HUES6 (cell line): ENCODE results near the gene PNMT.

ENCODE experiments used
- H3K27ac ChIP-seq: 2 replicates; pipeline ENCODE4 v1.7.0; 2013; ENCODE audit warnings: low read depth, mild to moderate bottlenecking, low read length, inconsistent platforms
- H3K27me3 ChIP-seq: 2 replicates; pipeline ENCODE4 v1.6.1; 2013; ENCODE audit warnings: low read length; ENCODE audit not compliant: control insufficient read depth, insufficient read depth
- H3K36me3 ChIP-seq: 2 replicates; pipeline ENCODE4 v1.6.1; 2013; ENCODE audit warnings: low read length; ENCODE audit not compliant: control insufficient read depth, insufficient read depth
- H3K4me1 ChIP-seq: 2 replicates; pipeline ENCODE4 v1.6.1; 2013; ENCODE audit warnings: low read length; ENCODE audit not compliant: control insufficient read depth, insufficient read depth
- H3K4me3 ChIP-seq: 2 replicates; pipeline ENCODE4 v1.5.1; 2013; ENCODE audit warnings: low read depth, low read length
- H3K9ac ChIP-seq: one replicate; pipeline ENCODE4 v1.6.1; 2013; ENCODE audit warnings: mild to moderate bottlenecking, low read length
- H3K9me3 ChIP-seq: 2 replicates; pipeline ENCODE4 v1.6.1; 2013; ENCODE audit warnings: low read depth, low read length; ENCODE audit not compliant: control insufficient read depth, insufficient read depth

The PNMT gene

DNA sequence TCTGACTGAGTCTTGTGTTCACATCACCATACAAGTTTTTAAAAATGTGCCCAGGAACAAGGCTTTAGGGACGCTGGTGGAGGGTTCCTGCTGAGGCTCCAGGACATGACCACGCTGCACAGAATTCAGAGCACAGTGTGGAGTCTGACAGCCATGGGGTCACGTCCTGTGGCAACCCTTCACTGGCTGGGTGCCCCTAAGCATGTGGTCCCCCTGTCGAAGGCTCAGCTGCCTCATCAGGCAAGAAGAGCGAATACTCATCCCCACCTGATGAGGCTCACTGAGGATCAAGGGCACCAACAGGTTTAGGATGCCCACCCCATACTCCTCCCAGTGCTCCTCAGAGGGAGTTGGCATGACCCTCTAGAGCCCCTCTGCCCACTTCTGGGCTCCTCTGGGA lies 5.9 kb downstream of the PNMT start:
- Histone ChIP-seq H3K9ac (no peak overlapping the region), H3K4me1 (peaks cover 23% of the 10 kb centered on the region), H3K27ac (no peak overlapping the region)

DNA sequence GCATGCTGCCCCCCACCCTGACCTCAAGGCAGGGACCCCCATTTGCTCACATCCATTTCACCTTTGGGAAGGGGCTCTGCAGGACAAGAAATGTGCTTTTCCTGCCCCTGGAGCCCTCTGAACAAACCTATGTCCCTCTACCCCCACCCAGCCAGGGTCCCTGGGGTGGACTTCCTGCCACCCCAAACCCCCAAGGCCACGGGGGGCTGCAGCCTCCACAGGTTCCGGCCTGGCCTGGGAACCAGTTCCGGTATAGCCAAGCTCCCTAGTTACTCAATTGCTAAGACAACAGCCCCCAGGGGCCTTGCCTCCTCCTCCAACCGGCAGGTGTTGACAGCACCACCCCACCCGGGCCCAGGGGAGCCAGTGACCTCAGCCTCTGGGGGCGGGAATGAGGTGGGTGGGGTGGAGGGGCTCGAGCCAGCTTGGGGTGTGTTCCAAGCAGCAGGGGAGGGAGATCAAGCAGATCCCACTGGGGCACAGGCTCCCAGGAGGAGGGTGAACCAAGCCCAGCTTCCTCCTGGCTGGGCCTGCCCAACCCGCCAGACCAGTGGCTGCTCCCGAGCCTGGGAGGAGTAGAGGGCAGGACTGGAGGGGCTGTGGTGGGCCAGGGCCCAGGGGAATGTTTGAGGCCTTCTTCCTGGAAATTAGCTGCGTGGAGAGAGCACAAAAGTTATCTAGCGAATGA lies 6.6 kb downstream of the PNMT start:
- Histone ChIP-seq H3K36me3 (peaks cover 11% of the 10 kb centered on the region; the same call in 1 of the 2 replicates), H3K9me3 (no peaks in the 10 kb centered on the region), H3K4me1 (peaks cover 23% of the 10 kb centered on the region), H3K27me3 (0 out of 2 replicates have a peak, but pooled peaks cover under 1% of the 10 kb centered on the region), H3K9ac (no peak overlapping the region), H3K4me3 (no peak overlapping the region), H3K27ac (no peak overlapping the region)

More for the DNA sequence above, 5.9 kb downstream of the PNMT start:
- Histone ChIP-seq H3K36me3 (peaks cover 6% of the 10 kb centered on the region; the same call in 1 of the 2 replicates), H3K9me3 (no peaks in the 10 kb centered on the region), H3K27me3 (peaks cover 7% of the 10 kb centered on the region; the same call in 1 of the 2 replicates), H3K4me3 (no peak overlapping the region)

DNA sequence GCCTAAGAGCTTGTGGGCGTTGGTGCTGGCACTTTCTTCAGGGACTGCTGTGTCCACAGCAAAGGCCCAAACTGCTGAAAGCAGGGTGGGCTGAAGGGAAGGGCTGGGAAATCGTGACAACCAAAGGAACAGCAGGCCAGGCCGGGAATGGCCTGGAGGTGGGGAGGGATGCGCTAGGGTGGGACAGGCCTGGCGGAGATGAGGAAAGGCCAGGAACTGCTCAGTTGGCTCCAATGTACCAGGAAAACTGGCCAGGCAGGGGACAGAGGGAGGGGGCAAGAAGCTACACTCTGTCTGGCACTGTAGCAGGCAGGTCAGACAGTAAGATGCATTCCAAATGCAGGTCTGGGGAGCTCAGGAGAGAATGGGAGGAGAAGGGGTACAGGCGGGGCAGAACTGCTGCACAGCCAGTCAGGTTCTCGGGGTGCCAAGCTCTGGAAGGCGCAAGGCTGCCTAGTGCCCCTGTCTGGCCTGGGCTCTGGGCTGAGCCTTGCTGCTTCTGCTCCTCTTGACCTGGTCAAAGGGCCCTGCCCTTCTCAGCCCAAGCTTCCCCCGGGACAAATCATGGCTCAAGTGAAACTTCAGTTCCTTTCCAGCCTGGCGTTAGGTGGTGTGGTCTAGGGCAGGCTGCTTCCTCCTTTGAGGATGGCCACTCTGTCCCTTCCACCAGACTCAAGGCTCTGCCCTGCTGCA lies 7.3 kb downstream of the PNMT start:
- H3K4me1 ChIP-seq = peaks cover 23% of the 10 kb centered on the region
- no peaks in the 10 kb centered on the region for H3K27me3 ChIP-seq
- H3K9ac ChIP-seq = no peak overlapping the region
- peaks cover 13% of the 10 kb centered on the region; the same call in 1 of the 2 replicates for H3K36me3 ChIP-seq
- H3K9me3 ChIP-seq = no peaks in the 10 kb centered on the region
- no peak overlapping the region for H3K27ac ChIP-seq
- H3K4me3 ChIP-seq = no peak overlapping the region

DNA sequence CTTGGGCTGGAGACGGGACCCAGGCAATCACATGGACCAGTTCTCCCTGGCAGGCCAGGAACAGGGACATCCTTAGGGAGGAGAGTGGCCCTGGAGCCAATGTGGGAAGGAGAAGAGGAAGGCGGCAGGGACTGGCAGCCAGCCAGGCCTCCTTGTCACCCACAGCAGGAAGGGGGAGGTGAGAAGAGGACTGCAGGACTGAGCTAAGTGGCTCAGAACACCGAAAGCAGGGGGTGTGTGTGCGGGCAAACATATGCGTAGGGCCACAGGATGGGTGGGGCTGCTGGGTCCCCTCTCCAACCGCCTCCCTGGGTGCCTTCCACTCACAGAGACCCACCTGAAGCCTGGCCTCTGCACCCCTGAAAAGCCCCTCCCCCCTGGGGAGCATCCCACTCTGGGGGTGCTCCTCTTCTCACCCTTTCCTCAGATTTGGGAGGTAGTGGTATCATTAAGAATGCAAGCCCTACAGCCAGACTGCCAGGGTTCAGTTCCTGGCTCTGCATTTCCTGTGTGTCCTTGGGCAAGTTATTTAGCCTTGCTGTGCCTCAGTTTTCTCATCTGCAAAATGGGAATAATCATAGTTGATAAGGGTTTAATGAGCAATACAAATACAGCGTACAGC lies 8.1 kb downstream of the PNMT start:
- Histone ChIP-seq H3K9ac (no peak overlapping the region), H3K9me3 (no peaks in the 10 kb centered on the region), H3K4me3 (no peak overlapping the region), H3K4me1 (peaks cover 23% of the 10 kb centered on the region), H3K27ac (no peak overlapping the region), H3K27me3 (no peaks in the 10 kb centered on the region), H3K36me3 (peaks cover 17% of the 10 kb centered on the region; the same call in 1 of the 2 replicates)

DNA sequence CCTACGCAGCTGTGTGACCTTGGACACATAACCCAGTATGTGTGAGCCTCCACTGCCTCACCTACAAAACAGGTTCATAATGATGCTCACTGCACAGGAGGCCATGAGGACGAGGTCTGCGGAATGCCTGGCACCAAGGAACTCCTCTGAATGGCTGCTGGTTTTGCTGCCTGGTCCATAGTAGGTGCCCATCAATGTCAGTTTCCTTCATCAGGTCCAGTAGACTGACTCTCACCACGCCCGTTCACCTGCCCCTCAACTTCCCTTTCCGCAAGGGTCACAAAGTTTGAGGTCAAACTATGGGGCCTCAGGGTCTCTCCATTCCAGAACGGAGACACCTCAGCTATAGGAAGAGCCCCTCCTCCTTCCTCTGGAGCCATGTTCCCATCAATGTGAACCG lies 8.8 kb downstream of the PNMT start:
- H3K27ac ChIP-seq = no peak overlapping the region
- H3K4me3 ChIP-seq = no peak overlapping the region
- H3K9me3 ChIP-seq = no peaks in the 10 kb centered on the region
- no peaks in the 10 kb centered on the region for H3K27me3 ChIP-seq
- no peak overlapping the region for H3K9ac ChIP-seq
- H3K4me1 ChIP-seq = peaks cover 19% of the 10 kb centered on the region
- H3K36me3 ChIP-seq = peaks cover 17% of the 10 kb centered on the region; the same call in 1 of the 2 replicates

DNA sequence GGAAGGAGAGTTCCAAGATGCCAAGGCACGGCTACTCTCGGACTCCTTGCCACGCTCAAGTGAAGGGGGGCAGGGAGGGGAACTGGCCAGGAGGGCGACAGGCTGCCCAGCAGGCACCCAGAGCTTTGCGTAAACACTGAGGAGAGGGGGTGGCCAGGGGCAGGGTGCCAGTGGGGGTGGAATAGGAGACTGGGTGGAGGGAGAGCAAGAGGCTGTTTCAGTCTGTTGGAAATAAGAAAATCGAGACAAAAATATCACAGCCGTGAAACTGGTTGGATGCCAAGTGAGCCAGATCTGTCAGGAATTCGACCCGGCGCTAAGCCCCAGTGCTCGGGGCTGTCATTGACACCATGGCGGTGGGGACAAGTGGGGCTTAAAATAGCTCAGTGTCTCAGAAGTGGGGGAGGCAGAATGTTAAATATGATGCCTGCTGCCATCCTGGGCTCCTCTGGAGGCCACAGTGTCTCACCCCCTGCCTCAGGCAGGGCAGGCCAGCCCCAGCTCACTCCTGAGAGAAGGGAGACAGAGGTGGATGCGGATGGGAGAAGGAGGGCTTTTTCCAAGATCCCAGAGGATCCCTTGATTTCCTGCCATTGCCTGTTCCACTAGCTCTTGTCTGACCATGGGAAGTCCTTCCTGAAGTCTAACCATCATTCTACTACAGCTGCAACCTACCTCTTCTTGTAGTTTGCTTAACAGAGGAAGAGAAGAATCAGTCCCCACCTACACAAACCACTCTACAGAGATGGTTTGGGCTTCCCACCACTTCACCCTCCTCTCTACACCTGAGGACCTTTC lies 9.5 kb downstream of the PNMT start:
- Histone ChIP-seq H3K9ac (no peak overlapping the region), H3K36me3 (peaks cover 17% of the 10 kb centered on the region; the same call in 1 of the 2 replicates), H3K4me3 (no peak overlapping the region), H3K27ac (no peak overlapping the region), H3K9me3 (no peaks in the 10 kb centered on the region), H3K4me1 (peaks cover 19% of the 10 kb centered on the region), H3K27me3 (no peaks in the 10 kb centered on the region)

DNA sequence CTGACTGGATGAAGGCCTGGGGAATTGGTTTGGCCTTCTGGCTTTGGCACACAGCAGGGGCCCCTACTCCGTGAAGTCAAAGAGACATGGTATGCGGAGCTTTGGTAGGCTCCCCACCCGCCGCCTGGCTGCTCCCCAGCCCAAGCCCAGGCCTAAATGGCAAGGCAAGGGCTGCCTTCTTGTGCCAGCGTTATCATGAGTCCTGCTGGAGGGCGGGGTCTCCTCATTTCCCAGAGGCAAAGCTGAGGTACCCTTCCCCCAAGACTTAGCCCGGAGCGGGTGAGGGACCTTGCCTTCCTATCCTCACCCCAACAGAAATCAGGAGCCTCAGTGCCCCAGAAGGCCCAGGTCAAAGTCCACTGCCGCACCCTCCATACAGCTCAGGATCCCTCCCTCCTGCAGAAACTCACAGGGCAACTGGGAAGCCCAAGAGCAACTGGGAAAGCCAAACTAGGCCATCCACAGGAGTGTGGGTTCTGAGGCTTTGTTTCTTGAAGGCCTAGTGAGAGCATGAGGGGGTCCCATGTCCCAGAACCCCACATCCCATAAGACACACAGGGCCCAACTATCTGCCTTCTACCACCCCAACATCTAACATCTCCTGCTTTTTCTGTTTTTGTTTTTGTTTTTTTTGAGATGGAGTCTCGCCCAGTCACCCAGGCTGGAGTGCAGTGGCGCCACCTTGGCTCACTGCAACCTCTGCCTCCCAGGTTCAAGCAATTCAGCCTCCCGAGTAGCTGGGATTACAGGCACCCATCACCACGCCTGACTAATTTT lies 10.3 kb downstream of the PNMT start:
- Histone ChIP-seq H3K9me3 (no peaks in the 10 kb centered on the region), H3K4me3 (no peak overlapping the region), H3K36me3 (peaks cover 23% of the 10 kb centered on the region; the same call in 1 of the 2 replicates), H3K9ac (no peak overlapping the region), H3K27ac (no peak overlapping the region), H3K27me3 (no peaks in the 10 kb centered on the region), H3K4me1 (peaks cover 19% of the 10 kb centered on the region)

DNA sequence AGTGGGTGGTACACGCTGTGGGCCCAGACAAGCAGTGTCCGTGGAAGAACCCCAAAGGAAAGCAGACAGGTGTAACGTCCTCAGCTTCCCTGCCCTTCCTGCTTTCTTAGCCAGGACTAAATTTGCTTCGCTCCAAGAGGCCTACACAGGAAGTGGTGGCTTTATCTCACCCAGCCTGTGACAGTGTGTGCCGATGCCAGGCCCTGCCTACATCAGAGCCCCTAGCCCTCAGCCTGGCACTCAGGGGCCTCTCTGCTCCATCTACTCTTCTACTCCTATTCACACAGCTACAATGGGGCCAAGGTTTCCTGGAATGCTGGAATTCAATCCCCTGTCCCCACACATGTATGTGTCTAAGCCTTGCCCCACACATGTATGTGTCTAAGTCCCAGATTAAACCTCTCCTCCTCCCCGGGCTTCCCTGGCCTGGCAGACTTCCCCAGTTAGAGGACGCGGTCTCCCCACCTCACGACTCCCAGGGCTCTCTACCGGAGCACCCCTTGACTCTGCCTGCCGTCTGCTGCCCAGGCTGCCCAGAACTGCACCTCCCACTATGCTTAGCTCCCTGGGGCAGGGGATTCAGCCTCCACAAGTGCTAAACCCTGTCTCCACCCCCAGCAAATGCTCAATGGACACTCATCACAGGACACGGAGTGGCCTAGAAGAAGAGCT lies 11.4 kb downstream of the PNMT start:
- peaks cover 16% of the 10 kb centered on the region for H3K4me1 ChIP-seq
- no peaks in the 10 kb centered on the region for H3K27me3 ChIP-seq
- no peak overlapping the region for H3K27ac ChIP-seq
- no peak overlapping the region for H3K9ac ChIP-seq
- no peak overlapping the region for H3K4me3 ChIP-seq
- H3K9me3 ChIP-seq = no peaks in the 10 kb centered on the region
- peaks cover 24% of the 10 kb centered on the region; the same call in 1 of the 2 replicates for H3K36me3 ChIP-seq

DNA sequence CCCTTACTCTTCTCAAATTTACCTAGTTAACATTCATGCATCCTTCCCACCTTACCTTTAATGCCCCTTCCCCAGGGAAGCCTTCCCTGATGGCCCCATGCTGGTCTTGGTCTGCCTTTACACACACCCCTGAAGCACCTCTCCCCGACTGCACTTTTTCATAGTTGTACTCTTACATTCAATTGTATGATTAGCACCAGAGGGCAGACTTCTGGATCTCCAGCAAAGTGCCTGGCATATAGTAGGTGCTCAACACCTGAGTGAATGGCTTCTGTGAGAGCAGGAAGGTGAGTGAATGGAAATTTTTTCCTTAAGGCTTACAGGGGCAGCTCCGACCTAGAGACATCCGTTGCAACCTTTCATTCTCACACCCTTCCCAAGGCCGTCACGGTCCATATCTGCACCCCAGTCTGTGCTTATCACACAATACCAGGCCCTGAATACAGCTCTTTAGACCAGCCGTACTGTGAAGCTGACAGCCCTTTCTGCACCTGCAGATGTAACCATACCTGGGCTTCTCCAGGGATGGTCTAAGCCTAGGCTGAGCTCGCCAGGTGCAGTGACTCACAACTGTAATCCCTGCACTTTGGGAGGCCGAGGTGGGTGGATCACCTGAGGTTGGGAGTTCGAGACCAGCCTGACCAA lies 15.2 kb downstream of the PNMT start:
- Histone ChIP-seq H3K36me3 (peaks cover 20% of the 10 kb centered on the region; the same call in 1 of the 2 replicates), H3K4me1 (peaks cover 3% of the 10 kb centered on the region; the same call in 1 of the 2 replicates), H3K4me3 (no peak overlapping the region), H3K27me3 (no peaks in the 10 kb centered on the region), H3K9me3 (no peaks in the 10 kb centered on the region), H3K9ac (no peak overlapping the region), H3K27ac (no peak overlapping the region)
